ENCODE measurements around the gene AKT3.

Gene AKT3

DNA sequence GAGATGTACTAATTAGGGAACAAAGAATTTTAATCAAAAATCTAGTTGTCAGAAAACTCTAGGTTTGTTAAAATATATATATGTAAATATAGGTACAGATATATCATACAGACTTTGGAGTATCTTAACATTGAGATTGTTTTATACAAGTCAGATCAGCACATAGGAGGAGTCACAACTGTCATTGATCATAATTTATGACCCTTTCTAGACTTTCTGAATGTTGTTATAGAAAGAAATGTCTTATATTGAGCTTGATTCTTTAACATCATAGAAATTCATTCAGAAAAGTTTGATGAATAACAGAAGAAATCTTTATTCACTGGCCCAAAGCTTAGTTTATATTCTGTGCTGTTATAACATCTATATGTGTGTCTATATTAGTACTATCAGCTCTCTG, 408.4 kb downstream of the AKT3 start:
- no peak overlapping the region for H3K9ac ChIP-seq (ENCODE audit: low read length)
- H3K27me3 ChIP-seq (ENCODE audit: control insufficient read depth, insufficient read depth, low read length), result no peaks in the 10 kb centered on the region
- H3K4me1 ChIP-seq (ENCODE audit: control insufficient read depth, low read depth, low read length), result peaks cover 6% of the 10 kb centered on the region
- H3K9me3 ChIP-seq (ENCODE audit: control insufficient read depth, low read depth, low read length), result no peaks in the 10 kb centered on the region
- H3K27ac ChIP-seq (ENCODE audit: low read length), result no peak overlapping the region
- no peak overlapping the region for H3K4me3 ChIP-seq (ENCODE audit: low read length)
- H3K36me3 ChIP-seq (ENCODE audit: control insufficient read depth, low read depth, low read length), result no peaks in the 10 kb centered on the region

DNA sequence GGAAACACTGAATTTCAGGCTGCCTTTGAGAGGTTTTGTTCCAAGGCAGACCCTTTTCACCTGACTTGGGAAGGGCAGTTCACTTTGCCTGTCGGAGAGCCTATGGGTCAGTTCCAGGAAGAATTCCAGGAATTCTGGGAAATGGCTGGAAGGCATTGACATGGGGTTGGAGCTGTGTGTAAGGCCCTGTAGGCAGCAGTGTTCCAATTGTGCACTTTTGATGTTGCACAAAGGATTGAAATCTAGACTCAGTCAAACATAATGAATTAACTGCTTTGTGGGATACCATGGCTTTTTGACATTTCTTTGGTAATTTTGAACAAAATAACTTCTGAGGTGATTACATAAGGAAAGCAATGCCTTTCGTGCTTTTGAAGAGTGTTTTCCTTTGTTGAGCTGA, 409.6 kb downstream of the AKT3 start:
- no peaks in the 10 kb centered on the region for H3K9me3 ChIP-seq (ENCODE audit: control insufficient read depth, low read depth, low read length)
- H3K4me3 ChIP-seq (ENCODE audit: low read length), result no peak overlapping the region
- H3K9ac ChIP-seq (ENCODE audit: low read length), result no peak overlapping the region
- H3K4me1 ChIP-seq (ENCODE audit: control insufficient read depth, low read depth, low read length), result peaks cover 6% of the 10 kb centered on the region
- H3K27ac ChIP-seq (ENCODE audit: low read length), result no peak overlapping the region
- no peaks in the 10 kb centered on the region for H3K36me3 ChIP-seq (ENCODE audit: control insufficient read depth, low read depth, low read length)
- H3K27me3 ChIP-seq (ENCODE audit: control insufficient read depth, insufficient read depth, low read length), result no peaks in the 10 kb centered on the region

DNA sequence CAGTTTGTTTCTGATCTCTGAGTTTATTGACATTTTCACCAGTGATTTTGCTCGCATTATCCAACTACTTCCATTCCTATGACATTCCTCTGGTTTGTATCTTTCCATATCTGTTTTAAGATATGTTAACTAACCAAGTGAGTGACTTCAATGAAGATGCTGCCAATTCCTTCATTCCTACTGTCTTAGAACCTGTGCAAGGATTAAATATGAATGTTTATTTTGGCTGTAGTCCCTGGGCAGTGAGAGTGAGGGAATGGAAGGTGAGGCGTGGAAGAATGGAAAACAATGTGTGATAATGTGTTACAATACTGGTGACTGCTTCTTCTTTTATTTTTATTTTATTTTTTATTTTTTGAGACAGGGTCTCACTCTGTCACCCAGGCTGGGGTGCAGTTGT, 411.2 kb downstream of the AKT3 start:
- H3K9me3 ChIP-seq (ENCODE audit: control insufficient read depth, low read depth, low read length), result no peaks in the 10 kb centered on the region
- peaks cover 6% of the 10 kb centered on the region for H3K4me1 ChIP-seq (ENCODE audit: control insufficient read depth, low read depth, low read length)
- H3K4me3 ChIP-seq (ENCODE audit: low read length), result no peak overlapping the region
- H3K27me3 ChIP-seq (ENCODE audit: control insufficient read depth, insufficient read depth, low read length), result no peaks in the 10 kb centered on the region
- H3K27ac ChIP-seq (ENCODE audit: low read length), result no peak overlapping the region
- no peak overlapping the region for H3K9ac ChIP-seq (ENCODE audit: low read length)
- no peaks in the 10 kb centered on the region for H3K36me3 ChIP-seq (ENCODE audit: control insufficient read depth, low read depth, low read length)
